CD14-positive monocyte (primary cell): Measurements from ENCODE around the gene CNTNAP2. TPM values are rescaled to one million over a fixed set of nuclear protein-coding genes. Genes with fewer than 3 reads are reported as not detected.

ENCODE experiments used
- DNase-seq, 3 donors: peaks; one replicate each; pipeline ENCODE4 v3.0.0-alpha.2; 2011 to 2022
- H2AFZ ChIP-seq: 2 replicates; pipeline ENCODE4 v1.6.0; 2012; ENCODE audit warnings: mild to moderate bottlenecking, low read depth, low read length, inconsistent platforms; ENCODE audit not compliant: insufficient read depth, poor library complexity, severe bottlenecking
- H3K27ac ChIP-seq, 2 donors: 1 replicate in 1 of 2; 2 replicates in 1 of 2; pipeline ENCODE4 v1.5.1; 2012 to 2013; ENCODE audit warnings: low read length in 2 of 2, control low read depth in 1 of 2, inconsistent platforms in 1 of 2, low read depth in 1 of 2, mild to moderate bottlenecking in 1 of 2
- H3K27me3 ChIP-seq, 2 donors: one replicate each; pipeline versions ENCODE4 v1.6.0 to v1.6.1; 2011 to 2013; ENCODE audit warnings: low read length in 2 of 2; ENCODE audit not compliant: control insufficient read depth in 2 of 2, insufficient read depth in 2 of 2
- H3K36me3 ChIP-seq, 2 donors: replicated peaks in 1 of 2; 1 replicate in 1 of 2; 2 replicates in 1 of 2; pipeline versions ENCODE4 v1.5.1 to v1.6.1; 2012 to 2013; ENCODE audit warnings: low read length in 2 of 2, control low read depth in 1 of 2, inconsistent platforms in 1 of 2, mild to moderate bottlenecking in 1 of 2; ENCODE audit not compliant: insufficient read depth in 2 of 2, control insufficient read depth in 1 of 2
- H3K4me1 ChIP-seq, 2 donors: 1 replicate in 1 of 2; 2 replicates in 1 of 2; pipeline versions ENCODE4 v1.5.1 to v1.6.1; 2012 to 2013; ENCODE audit warnings: low read length in 2 of 2, control low read depth in 1 of 2, inconsistent platforms in 1 of 2, mild to moderate bottlenecking in 1 of 2, moderate library complexity in 1 of 2; ENCODE audit not compliant: insufficient read depth in 2 of 2, control insufficient read depth in 1 of 2
- H3K4me2 ChIP-seq: replicated peaks from 2 replicates; pipeline ENCODE3; 2012; ENCODE audit warnings: low read length, moderate library complexity, mild to moderate bottlenecking; ENCODE audit not compliant: poor library complexity, severe bottlenecking; ENCODE audit errors: extremely low read depth
- H3K4me3 ChIP-seq, 3 experiments: fragments of 200-600 bp in 1 of 3; sonication (generic) in 1 of 3; replicated peaks in 1 of 3; 1 replicate in 2 of 3; 2 replicates in 1 of 3; pipeline ENCODE4 v1.5.1; 2011 to 2013; ENCODE audit warnings: low read length in 3 of 3, mild to moderate bottlenecking in 3 of 3, control low read depth in 2 of 3, low read depth in 2 of 3, inconsistent platforms in 1 of 3, moderate library complexity in 1 of 3
- H3K79me2 ChIP-seq: 2 replicates; pipeline ENCODE4 v1.6.0; 2012; ENCODE audit warnings: mild to moderate bottlenecking, control low read depth, inconsistent platforms, low read length, moderate library complexity; ENCODE audit not compliant: insufficient read depth
- H3K9ac ChIP-seq: 2 replicates; pipeline ENCODE4 v1.6.0; 2017; ENCODE audit warnings: low read length, mild to moderate bottlenecking; ENCODE audit not compliant: insufficient read depth, poor library complexity, severe bottlenecking
- H3K9me3 ChIP-seq, 2 donors: replicated peaks in 1 of 2; 1 replicate in 1 of 2; 2 replicates in 1 of 2; pipeline versions ENCODE4 v1.5.1 to v1.6.1; 2012 to 2013; ENCODE audit warnings: low read length in 2 of 2, control low read depth in 1 of 2; ENCODE audit not compliant: control insufficient read depth in 1 of 2, insufficient read depth in 1 of 2
- H4K20me1 ChIP-seq: 2 replicates; pipeline ENCODE4 v1.6.0; 2012; ENCODE audit warnings: mild to moderate bottlenecking, low read length, control low read depth, moderate library complexity; ENCODE audit not compliant: insufficient read depth
- H3K27ac Mint-ChIP-seq, 7 donors: one replicate each; pipeline ENCODE4 v1.8.0; 2020; ENCODE audit warnings: mild to moderate bottlenecking in 7 of 7, mixed read lengths in 7 of 7, moderate library complexity in 6 of 7, inconsistent platforms in 2 of 7
- H3K27me3 Mint-ChIP-seq, 3 donors: one replicate each; pipeline ENCODE4 v1.8.0; 2021 to 2022; ENCODE audit warnings: low read depth in 3 of 3, mild to moderate bottlenecking in 3 of 3, mixed read lengths in 3 of 3, moderate library complexity in 3 of 3, inconsistent platforms in 1 of 3
- H3K36me3 Mint-ChIP-seq, 2 donors: one replicate each; pipeline ENCODE4 v1.8.0; 2020; ENCODE audit warnings: mixed read lengths in 2 of 2, inconsistent platforms in 1 of 2, mild to moderate bottlenecking in 1 of 2
- H3K4me1 Mint-ChIP-seq: one replicate; pipeline ENCODE4 v1.8.0; 2020; ENCODE audit warnings: mild to moderate bottlenecking, mixed read lengths
- H3K4me3 Mint-ChIP-seq, 2 donors: one replicate each; pipeline ENCODE4 v1.8.0; 2020; ENCODE audit warnings: mild to moderate bottlenecking in 2 of 2, mixed read lengths in 2 of 2, moderate library complexity in 1 of 2
- H3K9me3 Mint-ChIP-seq, 7 donors: one replicate each; pipeline ENCODE4 v1.8.0; 2020 to 2022; ENCODE audit warnings: mixed read lengths in 7 of 7, mild to moderate bottlenecking in 6 of 7, moderate library complexity in 6 of 7, inconsistent platforms in 2 of 7
- CTCF ChIP-seq: fragments of 200-600 bp; IDR thresholded peaks from one replicate; pipeline ENCODE4 v1.8.0; 2022; ENCODE audit warnings: antibody characterized with exemption, mild to moderate bottlenecking
- WGBS: methylation state at CpG from one replicate; pipeline ENCODE4 v1.1.5; 2013; ENCODE audit warnings: missing lambda C conversion rate; ENCODE audit not compliant: insufficient coverage; 5-methylcytosine and 5-hydroxymethylcytosine counted together
- intact Hi-C, 2 donors: fragments of 100-400 bp; cut with micrococcal nuclease; formaldehyde crosslinking; loops; one replicate each; pipeline versions ENCODE4 v1.15.0 to v1.15.1; 2023
- polyA plus RNA-seq, 3 donors: library from polyadenylated mRNA; depleted of rRNA in 1 of 3; unstranded in 2 of 3; stranded (reverse) in 1 of 3; fragments of 300-500 nt in 2 of 3; fragments of >200 nt in 1 of 3; fragmentation: Illumina TruSeq in 2 of 3; gene quantifications; 1 replicate in 2 of 3; 2 replicates in 1 of 3; pipeline ENCODE4 v1.2.3, GENCODE V29; 2012 to 2021

CNTNAP2 gene
- polyA plus RNA-seq, 3 donors = 0.01 TPM; not detected in 2

GRCh38 chr7:146510088-146510680, 393.6 kb downstream of the CNTNAP2 start:
- no peaks in the 10 kb centered on the region for H3K36me3 Mint-ChIP-seq
- no peak overlapping the region for H3K4me3 Mint-ChIP-seq
- H3K4me1 ChIP-seq = no peaks in the 10 kb centered on the region
- no peak for DNase-seq
- H3K4me3 ChIP-seq = no peak overlapping the region
- intact Hi-C loops = no loop called here
- no CpG with 5 or more reads among the region's 1 CpG for WGBS
- H3K27ac ChIP-seq = no peak overlapping the region
- no peaks in the 10 kb centered on the region for H3K27me3 Mint-ChIP-seq
- no peak overlapping the region for H3K4me2 ChIP-seq
- H3K36me3 ChIP-seq = no peaks in the 10 kb centered on the region
- no peak overlapping the region for H3K27ac Mint-ChIP-seq
- H3K79me2 ChIP-seq = no peaks in the 10 kb centered on the region
- H3K4me1 Mint-ChIP-seq = no peaks in the 10 kb centered on the region
- H4K20me1 ChIP-seq = no peaks in the 10 kb centered on the region
- no peak for TF ChIP-seq CTCF
- H3K9ac ChIP-seq = no peak overlapping the region
- no peak overlapping the region for H2AFZ ChIP-seq
- H3K9me3 ChIP-seq = peaks cover 47 to 53% of the 10 kb centered on the region in 2 donors
- no peaks in the 10 kb centered on the region for H3K27me3 ChIP-seq
- peaks cover 15 to 50% (median 26%) of the 10 kb centered on the region in 7 donors for H3K9me3 Mint-ChIP-seq

GRCh38 chr7:146514304-146514703, 397.7 kb downstream of the CNTNAP2 start:
- Histone ChIP-seq H3K4me1 (no peaks in the 10 kb centered on the region), H3K9ac (no peak overlapping the region), H2AFZ (no peak overlapping the region), H3K36me3 (no peaks in the 10 kb centered on the region), H3K9me3 (peaks cover 13 to 21% of the 10 kb centered on the region in 2 donors), H3K27me3 (no peaks in the 10 kb centered on the region), H3K4me3 (no peak overlapping the region), H4K20me1 (no peaks in the 10 kb centered on the region), H3K4me2 (no peak overlapping the region), H3K79me2 (no peaks in the 10 kb centered on the region), H3K27ac (no peak overlapping the region)
- no peaks in the 10 kb centered on the region for H3K27me3 Mint-ChIP-seq
- H3K4me3 Mint-ChIP-seq = no peak overlapping the region
- intact Hi-C loops = no loop called here
- no peaks in the 10 kb centered on the region for H3K36me3 Mint-ChIP-seq
- DNase-seq = no peak
- no peaks in the 10 kb centered on the region for H3K4me1 Mint-ChIP-seq
- H3K27ac Mint-ChIP-seq = no peak overlapping the region
- peaks cover 10 to 27% (median 16%) of the 10 kb centered on the region in 7 donors for H3K9me3 Mint-ChIP-seq
- WGBS = 83% methylated on average over 1 of the region's 1 CpG
- no peak for TF ChIP-seq CTCF
